ENCODE measurements around the gene PGGHG. TPM values are rescaled to one million over a fixed set of nuclear protein-coding genes. Genes with fewer than 3 reads are reported as not detected.

PGGHG gene
- 1 to 10 TPM; 2.9 to 5.1 (median 3.9) TPM for total RNA-seq
- 1 to 10 TPM; 2.7 to 8.6 (median 4.0) TPM for polyA plus RNA-seq
- long read RNA-seq, donor 1, partial matches to known transcripts = 2 of 4 reads
- long read RNA-seq, donor 1, other reads (novel, unspliced or antisense) = 2 of 4 reads
- long read RNA-seq, donor 2, partial matches to known transcripts = 2 of 10 reads
- long read RNA-seq, donor 2, other reads (novel, unspliced or antisense) = 8 of 10 reads

DNA sequence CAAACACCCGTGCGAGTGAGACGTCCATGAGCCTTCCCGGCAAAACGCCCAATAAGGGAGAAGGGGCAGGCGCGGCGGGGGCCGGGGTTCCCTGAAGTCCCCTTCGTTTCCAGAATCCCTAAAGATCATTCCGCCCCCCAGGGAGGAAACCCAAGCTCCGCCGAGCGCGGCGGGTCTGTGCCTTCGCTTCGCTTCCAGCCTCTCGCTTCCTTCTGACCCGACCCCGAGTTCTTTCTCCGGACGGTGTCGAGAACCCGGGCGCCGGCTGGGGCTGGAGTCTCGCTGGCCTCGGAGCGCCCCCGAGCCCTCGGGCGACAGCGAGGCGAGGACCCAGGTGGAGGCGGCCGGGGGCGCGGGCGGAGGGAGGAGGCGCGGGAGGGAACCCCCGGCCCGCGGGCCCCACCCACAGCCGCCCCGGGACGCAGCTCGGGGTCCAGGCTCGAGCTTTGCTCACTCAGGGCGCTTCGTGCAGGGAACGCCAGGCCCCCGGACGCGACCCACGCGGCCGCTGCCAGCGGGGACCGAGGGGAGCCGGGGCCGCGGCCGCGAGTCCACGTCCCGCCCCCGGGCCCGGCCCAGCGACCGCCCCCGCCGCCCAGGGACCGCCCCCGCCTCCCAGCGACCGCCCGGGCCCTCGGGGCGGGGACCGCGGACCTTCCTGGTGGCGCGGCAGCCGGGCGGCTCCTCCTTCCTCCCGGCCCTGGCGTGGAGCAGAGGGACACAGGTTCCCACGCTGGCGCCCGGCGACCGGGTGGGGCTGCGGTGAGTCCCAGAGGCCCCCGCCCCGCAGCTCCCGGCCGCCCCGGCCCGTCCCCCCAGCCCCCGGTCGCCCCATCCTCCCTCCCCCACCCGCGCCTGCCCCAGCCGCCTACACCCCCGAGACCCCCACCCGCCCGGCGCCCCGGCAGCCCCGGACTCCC, at the start of gene PGGHG:
PGGHG (plus strand) TSS at position 649 of the 920 bp plus-strand sequence. CDS start 691 bp downstream, outside the sequence.
- intact Hi-C loops (cut with DNase I) = no loop called here
- no peaks in the 10 kb centered on the region for H3K4me1 ChIP-seq
- H3K9me3 ChIP-seq = no peaks in the 10 kb centered on the region
- DNase-seq (peak; percentile 79 to 85), ATAC-seq (peak; percentile 44 to 81 (median 56))
- H3K27ac ChIP-seq = no peak within 1 kb of the TSS
- 0 to 2% (median 1%) methylated on average over 41 to 110 of the region's 112 CpGs for WGBS, 3 donors
- peak within 1 kb of the TSS; percentile 72 for H3K4me3 ChIP-seq
- no peaks in the 10 kb centered on the region for H3K36me3 ChIP-seq (ENCODE audit: insufficient read depth in 1 of 2, low read depth in 1 of 2)
- TF ChIP-seq, protein P1, sequence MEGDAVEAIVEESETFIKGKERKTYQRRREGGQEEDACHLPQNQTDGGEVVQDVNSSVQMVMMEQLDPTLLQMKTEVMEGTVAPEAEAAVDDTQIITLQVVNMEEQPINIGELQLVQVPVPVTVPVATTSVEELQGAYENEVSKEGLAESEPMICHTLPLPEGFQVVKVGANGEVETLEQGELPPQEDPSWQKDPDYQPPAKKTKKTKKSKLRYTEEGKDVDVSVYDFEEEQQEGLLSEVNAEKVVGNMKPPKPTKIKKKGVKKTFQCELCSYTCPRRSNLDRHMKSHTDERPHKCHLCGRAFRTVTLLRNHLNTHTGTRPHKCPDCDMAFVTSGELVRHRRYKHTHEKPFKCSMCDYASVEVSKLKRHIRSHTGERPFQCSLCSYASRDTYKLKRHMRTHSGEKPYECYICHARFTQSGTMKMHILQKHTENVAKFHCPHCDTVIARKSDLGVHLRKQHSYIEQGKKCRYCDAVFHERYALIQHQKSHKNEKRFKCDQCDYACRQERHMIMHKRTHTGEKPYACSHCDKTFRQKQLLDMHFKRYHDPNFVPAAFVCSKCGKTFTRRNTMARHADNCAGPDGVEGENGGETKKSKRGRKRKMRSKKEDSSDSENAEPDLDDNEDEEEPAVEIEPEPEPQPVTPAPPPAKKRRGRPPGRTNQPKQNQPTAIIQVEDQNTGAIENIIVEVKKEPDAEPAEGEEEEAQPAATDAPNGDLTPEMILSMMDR (IDR thresholded peaks at IDR 0.05) = no peak
- H3K27me3 ChIP-seq (ENCODE audit: insufficient read depth in 3 of 3, low read length in 2 of 3) = peaks cover 0 to 42% (median 19%) of the 10 kb centered on the region in 3 donors

DNA sequence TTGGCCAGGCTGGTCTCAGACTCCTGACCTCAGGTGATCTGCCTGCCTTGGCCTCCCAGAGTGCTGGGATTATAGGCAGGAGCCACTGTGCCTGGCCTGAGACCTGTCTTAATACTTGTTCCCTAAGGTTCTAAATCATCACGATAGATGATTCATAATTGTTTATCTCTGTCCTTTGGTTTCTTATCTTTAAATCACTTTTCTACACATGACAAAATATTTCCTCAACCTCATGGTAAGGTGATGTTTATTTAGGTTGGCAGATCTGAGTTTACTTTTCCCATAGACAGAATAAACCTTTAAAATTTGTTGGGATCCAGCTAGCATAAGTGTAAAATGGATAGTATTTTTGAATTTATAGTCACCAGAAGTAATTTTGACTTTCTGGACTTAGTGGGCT, 48.6 kb upstream of the PGGHG start:
- H3K4me1 ChIP-seq = peaks cover 44% of the 10 kb centered on the region
- no peak for DNase-seq
- intact Hi-C loops (cut with DNase I) = no loop called here

DNA sequence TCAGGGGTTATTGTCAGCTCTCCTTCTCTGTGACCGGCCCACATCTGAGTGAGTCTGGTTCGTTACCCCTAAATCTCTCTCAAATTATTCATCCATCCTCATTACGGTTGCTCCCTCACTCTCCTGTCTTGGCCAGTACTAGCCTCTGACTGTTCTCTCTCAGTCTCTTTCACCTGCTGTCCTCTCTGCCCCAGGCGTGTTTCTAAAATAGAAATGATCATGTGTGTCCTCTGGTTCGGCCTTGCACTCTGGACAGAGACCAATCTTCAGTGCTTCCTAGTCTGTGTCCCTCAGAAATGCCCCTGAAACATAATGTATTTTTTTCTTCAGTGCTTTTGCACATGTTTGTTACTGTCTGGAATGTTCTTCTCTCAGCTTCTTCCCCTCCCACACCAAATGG, 47.3 kb upstream of the PGGHG start:
- TF ChIP-seq, protein P1 (IDR thresholded peaks at IDR 0.05) = no peak
- DNase-seq (no peak), ATAC-seq (peak; percentile 65 to 73 (median 70))
- Histone ChIP-seq H3K4me1 (peaks cover 41% of the 10 kb centered on the region), H3K27me3 (ENCODE audit: insufficient read depth in 3 of 3, low read length in 2 of 3) (no peaks in the 10 kb centered on the region), H3K36me3 (ENCODE audit: insufficient read depth in 1 of 2, low read depth in 1 of 2) (peaks cover 9 to 78% of the 10 kb centered on the region in 2 donors), H3K27ac (peak overlapping the region; percentile 44), H3K4me3 (no peak overlapping the region), H3K9me3 (no peaks in the 10 kb centered on the region)
- 51 to 55% (median 52%) methylated on average over 5 of the region's 5 CpGs for WGBS, 3 donors
- intact Hi-C loops (cut with DNase I) = no loop called here

More for the DNA sequence above, 48.6 kb upstream of the PGGHG start:
- H3K4me3 ChIP-seq = no peak overlapping the region
- 69 to 90% (median 85%) methylated on average over 1 of the region's 1 CpG for WGBS, 3 donors
- peaks cover 9 to 66% of the 10 kb centered on the region in 2 donors for H3K36me3 ChIP-seq (ENCODE audit: insufficient read depth in 1 of 2, low read depth in 1 of 2)
- TF ChIP-seq, protein P1 (IDR thresholded peaks at IDR 0.05) = no peak
- no peak overlapping the region for H3K27ac ChIP-seq
- no peak for ATAC-seq
- H3K9me3 ChIP-seq = no peaks in the 10 kb centered on the region
- no peaks in the 10 kb centered on the region for H3K27me3 ChIP-seq (ENCODE audit: insufficient read depth in 3 of 3, low read length in 2 of 3)

DNA sequence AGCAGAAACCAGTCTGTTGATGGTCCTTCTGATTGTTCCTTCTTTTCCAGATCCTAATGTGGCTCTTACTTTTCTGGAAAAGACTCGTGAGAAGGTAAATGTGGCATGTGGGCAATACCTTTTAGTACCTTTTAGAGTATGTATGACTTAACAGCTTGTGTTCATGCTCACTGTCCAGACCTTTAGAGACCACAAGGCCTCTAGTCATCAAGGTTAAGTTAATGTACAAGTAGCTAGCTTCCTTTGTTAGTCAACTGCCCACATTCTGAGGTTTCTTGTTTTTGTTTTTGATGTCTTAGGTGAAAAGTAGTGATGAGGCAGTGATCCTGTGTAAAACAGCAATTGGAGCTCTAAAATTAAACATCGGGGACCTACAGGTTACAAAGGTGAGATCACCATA, 44.5 kb upstream of the PGGHG start:
- Histone ChIP-seq H3K27me3 (ENCODE audit: insufficient read depth in 3 of 3, low read length in 2 of 3) (no peaks in the 10 kb centered on the region), H3K4me1 (peaks cover 24% of the 10 kb centered on the region), H3K36me3 (ENCODE audit: insufficient read depth in 1 of 2, low read depth in 1 of 2) (peaks cover 9 to 97% of the 10 kb centered on the region in 2 donors), H3K4me3 (no peak overlapping the region), H3K9me3 (no peaks in the 10 kb centered on the region), H3K27ac (no peak overlapping the region)
- DNase-seq (no peak), ATAC-seq (no peak)
- TF ChIP-seq, protein P1 (IDR thresholded peaks at IDR 0.05) = no peak
- intact Hi-C loops (cut with DNase I) = no loop called here
- WGBS, 3 donors = 85 to 93% (median 90%) methylated on average over 2 of the region's 2 CpGs

Data from psoas muscle (tissue), 8 donors.